Tongue (tissue), 2 donors: ENCODE data around the gene LNPK. TPM values are rescaled to one million over a fixed set of nuclear protein-coding genes. Genes with fewer than 3 reads are reported as not detected.
"Not testable (repeated sequence)": the region's sequence is repeated elsewhere in the genome, so short reads cannot be mapped to it uniquely, and the experiment has no call there.

Experiments
- DNase-seq: peaks from one replicate; pipeline ENCODE4 v3.0.0-alpha.2; 2015
- total RNA-seq: library from RNA; depleted of rRNA; stranded (reverse); fragments of >200 nt; gene quantifications from one replicate; pipeline ENCODE4 v1.2.3, GENCODE V29; 2014

LNPK gene
- total RNA-seq, 1 donor from 2014 or later: 68.4 TPM

- DNase-seq: no peak
Observed at GRCh38 chr2:175903384-175903936, 98.6 kb downstream of the LNPK start.

GRCh38 chr2:175895957-175896356 is 106.1 kb downstream of the LNPK start:
- not testable (repeated sequence) for DNase-seq

GRCh38 chr2:175892046-175892445 is 110.0 kb downstream of the LNPK start:
- DNase-seq: no peak

GRCh38 chr2:175890636-175891242 is 111.3 kb downstream of the LNPK start:
- DNase-seq: no peak

- no peak for DNase-seq
Observed at GRCh38 chr2:175889701-175890302, 112.3 kb downstream of the LNPK start.

- DNase-seq: no peak
Observed at GRCh38 chr2:175887776-175888175, 114.3 kb downstream of the LNPK start.

GRCh38 chr2:175884697-175885393 is 117.2 kb downstream of the LNPK start:
- DNase-seq: no peak

- DNase-seq: no peak
Observed at GRCh38 chr2:175883586-175884194, 118.4 kb downstream of the LNPK start.

- no peak for DNase-seq
Observed at GRCh38 chr2:175879679-175880078, 122.4 kb downstream of the LNPK start.

GRCh38 chr2:175877845-175878544 is 124.1 kb downstream of the LNPK start:
- DNase-seq: peak; percentile 5

- DNase-seq: peak; percentile 7
Observed at GRCh38 chr2:175874291-175874690, 127.8 kb downstream of the LNPK start.

Other genes starting within 250 kb of the LNPK start
- not detected for gene EVX2, start 81.7 kb upstream of the LNPK start, total RNA-seq
- not detected for gene HOXD13, start 90.5 kb upstream of the LNPK start, total RNA-seq
- not detected for gene HOXD12, start 97.5 kb upstream of the LNPK start, total RNA-seq
- not detected for gene HOXD11, start 105.0 kb upstream of the LNPK start, total RNA-seq
- 0.62 TPM for gene HOXD10, start 114.5 kb upstream of the LNPK start, total RNA-seq
- 1.8 TPM for gene HOXD9, start 120.5 kb upstream of the LNPK start, total RNA-seq
- gene HOXD8, start 127.4 kb upstream of the LNPK start, total RNA-seq: 2.7 TPM
- gene HOXD4, start 149.3 kb upstream of the LNPK start, total RNA-seq: 1.5 TPM
- gene HOXD3, start 155.0 kb upstream of the LNPK start, total RNA-seq: 1.9 TPM
- gene HOXD1, start 186.4 kb upstream of the LNPK start, total RNA-seq: not detected